ENCODE results near the gene ITGBL1. TPM values are rescaled to one million over a fixed set of nuclear protein-coding genes. Genes with fewer than 3 reads are reported as not detected.

The ITGBL1 gene
- total RNA-seq, 1 experiment from 2014 or later = 37.1 TPM

- Histone ChIP-seq H3K4me1 (ENCODE audit: insufficient read depth, low read length) (peaks cover 8% of the 10 kb centered on the region; the same call in 1 of the 2 replicates), H3K9me2 (replicated peaks; ENCODE audit: low read length) (no peaks in the 10 kb centered on the region), H3K79me2 (ENCODE audit: low read length) (no peaks in the 10 kb centered on the region), H3K36me3 (ENCODE audit: low read depth, low read length) (no peaks in the 10 kb centered on the region), H3K4me3 (ENCODE audit: low read length) (no peak overlapping the region), H3K27me3 (ENCODE audit: low read length) (no peaks in the 10 kb centered on the region), H4K20me1 (ENCODE audit: low read length) (no peaks in the 10 kb centered on the region), H3K27ac (ENCODE audit: low read length) (no peak overlapping the region), H3F3A (ENCODE audit: low read length, unreplicated experiment) (no peaks in the 10 kb centered on the region), H2AFZ (ENCODE audit: low read length) (no peak overlapping the region), H3K4me2 (ENCODE audit: low read length) (no peak overlapping the region), H3K9ac (ENCODE audit: low read length) (no peak overlapping the region), H3K9me3 (ENCODE audit: low read length) (no peaks in the 10 kb centered on the region)
- intact Hi-C loops (cut with micrococcal nuclease) = no loop called here
- no peak for DNase-seq
- ATAC-seq = no peak
- TF ChIP-seq EZH2 (IDR thresholded peaks at IDR 0.05; ENCODE audit: low read length, unreplicated experiment) (no peak), EZH2phosphoT487 (IDR thresholded peaks at IDR 0.05; ENCODE audit: borderline replicate concordance, low read length) (no peak)
- ChIA-PET CTCF (no interaction called here), POLR2A (ENCODE audit: unreplicated experiment) (no interaction called here)
- no TSS peak for BruUV-seq (replicated peaks)
Observed at GRCh38 chr13:101612735-101613134, 160.3 kb downstream of the ITGBL1 start.

GRCh38 chr13:101614491-101614890 lies 162.0 kb downstream of the ITGBL1 start:
- H4K20me1 ChIP-seq (ENCODE audit: low read length) = no peaks in the 10 kb centered on the region
- no peaks in the 10 kb centered on the region for H3K9me2 ChIP-seq (replicated peaks; ENCODE audit: low read length)
- intact Hi-C loops (cut with micrococcal nuclease) = no loop called here
- H3K4me1 ChIP-seq (ENCODE audit: insufficient read depth, low read length) = no peaks in the 10 kb centered on the region
- no peaks in the 10 kb centered on the region for H3K36me3 ChIP-seq (ENCODE audit: low read depth, low read length)
- no peaks in the 10 kb centered on the region for H3K9me3 ChIP-seq (ENCODE audit: low read length)
- DNase-seq = no peak
- POLR2A ChIA-PET (ENCODE audit: unreplicated experiment) = no interaction called here
- CTCF ChIA-PET = no interaction called here
- no peak overlapping the region for H3K4me2 ChIP-seq (ENCODE audit: low read length)
- H3K79me2 ChIP-seq (ENCODE audit: low read length) = no peaks in the 10 kb centered on the region
- no peak overlapping the region for H3K9ac ChIP-seq (ENCODE audit: low read length)
- H3K27ac ChIP-seq (ENCODE audit: low read length) = no peak overlapping the region
- no peaks in the 10 kb centered on the region for H3F3A ChIP-seq (ENCODE audit: low read length, unreplicated experiment)
- H3K4me3 ChIP-seq (ENCODE audit: low read length) = no peak overlapping the region
- no peak for ATAC-seq
- no peak for TF ChIP-seq CTCF (conservative IDR thresholded peaks at IDR 0.05; ENCODE audit: low read depth, low read length)
- TF ChIP-seq EZH2phosphoT487 (IDR thresholded peaks at IDR 0.05; ENCODE audit: borderline replicate concordance, low read length) = no peak
- no peak for TF ChIP-seq EZH2 (IDR thresholded peaks at IDR 0.05; ENCODE audit: low read length, unreplicated experiment)
- H2AFZ ChIP-seq (ENCODE audit: low read length) = no peak overlapping the region
- no peaks in the 10 kb centered on the region for H3K27me3 ChIP-seq (ENCODE audit: low read length)
- no TSS peak for BruUV-seq (replicated peaks)

GRCh38 chr13:101618440-101619187 lies 166.1 kb downstream of the ITGBL1 start:
- Histone ChIP-seq H3K27me3 (ENCODE audit: low read length) (no peaks in the 10 kb centered on the region), H3K9me3 (ENCODE audit: low read length) (no peaks in the 10 kb centered on the region), H3F3A (ENCODE audit: low read length, unreplicated experiment) (peaks cover 1% of the 10 kb centered on the region), H2AFZ (ENCODE audit: low read length) (no peak overlapping the region), H3K27ac (ENCODE audit: low read length) (no peak overlapping the region), H3K79me2 (ENCODE audit: low read length) (no peaks in the 10 kb centered on the region), H3K4me3 (ENCODE audit: low read length) (no peak overlapping the region), H3K9ac (ENCODE audit: low read length) (no peak overlapping the region), H3K4me1 (ENCODE audit: insufficient read depth, low read length) (peaks cover 18% of the 10 kb centered on the region), H3K4me2 (ENCODE audit: low read length) (no peak overlapping the region), H3K36me3 (ENCODE audit: low read depth, low read length) (no peaks in the 10 kb centered on the region), H3K9me2 (replicated peaks; ENCODE audit: low read length) (no peaks in the 10 kb centered on the region), H4K20me1 (ENCODE audit: low read length) (no peaks in the 10 kb centered on the region)
- CTCF ChIA-PET = no interaction called here
- POLR2A ChIA-PET (ENCODE audit: unreplicated experiment) = no interaction called here
- ATAC-seq (no peak), DNase-seq (no peak)
- intact Hi-C loops (cut with micrococcal nuclease) = no loop called here
- no peak for TF ChIP-seq CTCF (conservative IDR thresholded peaks at IDR 0.05; ENCODE audit: low read depth, low read length)
- BruUV-seq (replicated peaks) = no TSS peak
